IPS DF 6.9 (cell line): Measurements from ENCODE around the gene HCRTR2.
"Not testable (repeated sequence)": the region's sequence is repeated elsewhere in the genome, so short reads cannot be mapped to it uniquely, and the experiment has no call there.

Experiments used
- DNase-seq: peaks from one replicate; pipeline ENCODE4 v3.0.0-alpha.2; 2013; ENCODE audit warnings: low read depth, low spot score
- H3K27ac ChIP-seq: one replicate; pipeline ENCODE4 v1.5.1; 2013; ENCODE audit warnings: low read length, control low read depth
- H3K27me3 ChIP-seq: 2 replicates; pipeline ENCODE4 v1.6.1; 2013; ENCODE audit warnings: mild to moderate bottlenecking, low read length; ENCODE audit not compliant: control insufficient read depth, insufficient read depth
- H3K36me3 ChIP-seq: 2 replicates; pipeline ENCODE4 v1.6.1; 2013; ENCODE audit warnings: low read length; ENCODE audit not compliant: control insufficient read depth, insufficient read depth
- H3K4me1 ChIP-seq: 2 replicates; pipeline ENCODE4 v1.6.1; 2013; ENCODE audit warnings: low read length; ENCODE audit not compliant: control insufficient read depth, insufficient read depth
- H3K4me3 ChIP-seq: 2 replicates; pipeline ENCODE4 v1.5.1; 2013; ENCODE audit warnings: mild to moderate bottlenecking, low read length
- H3K9me3 ChIP-seq: 2 replicates; pipeline ENCODE4 v1.6.1; 2013; ENCODE audit warnings: low read length, inconsistent platforms; ENCODE audit not compliant: control insufficient read depth, insufficient read depth
- WGBS: extraction: QIAGEN DNeasy Blood & Tissue Kit; methylation state at CpG from one replicate; pipeline ENCODE4 v1.1.7; 2013; ENCODE audit warnings: mixed read lengths, missing lambda C conversion rate; ENCODE audit not compliant: insufficient read length, insufficient coverage; 5-methylcytosine and 5-hydroxymethylcytosine counted together

The HCRTR2 gene

GRCh38 chr6:55276745-55277530 is 102.6 kb downstream of the HCRTR2 start:
- Histone ChIP-seq H3K36me3 (no peaks in the 10 kb centered on the region), H3K27me3 (no peaks in the 10 kb centered on the region), H3K4me1 (no peaks in the 10 kb centered on the region), H3K4me3 (no peak overlapping the region), H3K27ac (no peak overlapping the region), H3K9me3 (no peaks in the 10 kb centered on the region)
- WGBS, result no CpG with 5 or more reads among the region's 15 CpGs
- no peak for DNase-seq

GRCh38 chr6:55277646-55278045 is 103.3 kb downstream of the HCRTR2 start:
- H3K27me3 ChIP-seq, result no peaks in the 10 kb centered on the region
- no peak for DNase-seq
- no peaks in the 10 kb centered on the region for H3K4me1 ChIP-seq
- no peaks in the 10 kb centered on the region for H3K36me3 ChIP-seq
- no CpG with 5 or more reads among the region's 5 CpGs for WGBS
- H3K4me3 ChIP-seq, result no peak overlapping the region
- H3K9me3 ChIP-seq, result no peaks in the 10 kb centered on the region
- H3K27ac ChIP-seq, result no peak overlapping the region

- no peak overlapping the region for H3K4me3 ChIP-seq
- no peaks in the 10 kb centered on the region for H3K9me3 ChIP-seq
- no peaks in the 10 kb centered on the region for H3K27me3 ChIP-seq
- no CpG with 5 or more reads among the region's 4 CpGs for WGBS
- no peaks in the 10 kb centered on the region for H3K36me3 ChIP-seq
- no peak overlapping the region for H3K27ac ChIP-seq
- H3K4me1 ChIP-seq, result no peaks in the 10 kb centered on the region
- no peak for DNase-seq
Measured at GRCh38 chr6:55281215-55281614, 106.9 kb downstream of the HCRTR2 start.

GRCh38 chr6:55282115-55282514 is 107.8 kb downstream of the HCRTR2 start:
- DNase-seq, result no peak
- H3K27ac ChIP-seq, result no peak overlapping the region
- H3K9me3 ChIP-seq, result no peaks in the 10 kb centered on the region
- H3K27me3 ChIP-seq, result no peaks in the 10 kb centered on the region
- H3K4me1 ChIP-seq, result no peaks in the 10 kb centered on the region
- H3K36me3 ChIP-seq, result no peaks in the 10 kb centered on the region
- no CpG with 5 or more reads among the region's 6 CpGs for WGBS
- H3K4me3 ChIP-seq, result no peak overlapping the region

- Histone ChIP-seq H3K27ac (no peak overlapping the region), H3K9me3 (no peaks in the 10 kb centered on the region), H3K36me3 (no peaks in the 10 kb centered on the region), H3K4me3 (no peak overlapping the region), H3K4me1 (no peaks in the 10 kb centered on the region), H3K27me3 (no peaks in the 10 kb centered on the region)
- DNase-seq, result no peak
- no CpG with 5 or more reads among the region's 2 CpGs for WGBS
Measured at GRCh38 chr6:55286824-55287223, 112.5 kb downstream of the HCRTR2 start.

GRCh38 chr6:55290736-55291135 is 116.4 kb downstream of the HCRTR2 start:
- Histone ChIP-seq H3K27me3 (no peaks in the 10 kb centered on the region), H3K27ac (no peak overlapping the region), H3K4me3 (no peak overlapping the region), H3K36me3 (no peaks in the 10 kb centered on the region), H3K9me3 (no peaks in the 10 kb centered on the region), H3K4me1 (no peaks in the 10 kb centered on the region)
- DNase-seq, result no peak
- no CpG with 5 or more reads among the region's 2 CpGs for WGBS

- Histone ChIP-seq H3K36me3 (no peaks in the 10 kb centered on the region), H3K4me3 (no peak overlapping the region), H3K27ac (no peak overlapping the region), H3K27me3 (no peaks in the 10 kb centered on the region), H3K9me3 (no peaks in the 10 kb centered on the region), H3K4me1 (no peaks in the 10 kb centered on the region)
- DNase-seq, result no peak
- no CpG with 5 or more reads among the region's 2 CpGs for WGBS
Measured at GRCh38 chr6:55293116-55293515, 118.8 kb downstream of the HCRTR2 start.

GRCh38 chr6:55297214-55297613 is 122.9 kb downstream of the HCRTR2 start:
- H3K9me3 ChIP-seq, DNase-seq, H3K27me3 ChIP-seq, H3K36me3 ChIP-seq, H3K27ac ChIP-seq, H3K4me3 ChIP-seq, H3K4me1 ChIP-seq: not testable (repeated sequence)
- WGBS, result no CpG with 5 or more reads among the region's 3 CpGs

GRCh38 chr6:55299286-55299985 is 125.1 kb downstream of the HCRTR2 start:
- no peaks in the 10 kb centered on the region for H3K36me3 ChIP-seq
- H3K4me1 ChIP-seq, result no peaks in the 10 kb centered on the region
- no peak overlapping the region for H3K4me3 ChIP-seq
- no peaks in the 10 kb centered on the region for H3K27me3 ChIP-seq
- no peaks in the 10 kb centered on the region for H3K9me3 ChIP-seq
- DNase-seq, result no peak
- no CpG with 5 or more reads among the region's 5 CpGs for WGBS
- no peak overlapping the region for H3K27ac ChIP-seq

- Histone ChIP-seq H3K9me3 (no peaks in the 10 kb centered on the region), H3K4me1 (no peaks in the 10 kb centered on the region), H3K27ac (no peak overlapping the region), H3K36me3 (no peaks in the 10 kb centered on the region), H3K27me3 (no peaks in the 10 kb centered on the region), H3K4me3 (no peak overlapping the region)
- no CpG with 5 or more reads among the region's 1 CpG for WGBS
- no peak for DNase-seq
Measured at GRCh38 chr6:55304747-55305146, 130.4 kb downstream of the HCRTR2 start.
